Central memory CD4-positive, alpha-beta T cell (primary cell): ENCODE results near the gene PRKCZ.
"Not testable (repeated sequence)": the region's sequence is repeated elsewhere in the genome, so short reads cannot be mapped to it uniquely, and the experiment has no call there.

ENCODE experiments used
- DNase-seq: peaks from one replicate; pipeline ENCODE4 v3.0.0; 2022

The PRKCZ gene

DNA sequence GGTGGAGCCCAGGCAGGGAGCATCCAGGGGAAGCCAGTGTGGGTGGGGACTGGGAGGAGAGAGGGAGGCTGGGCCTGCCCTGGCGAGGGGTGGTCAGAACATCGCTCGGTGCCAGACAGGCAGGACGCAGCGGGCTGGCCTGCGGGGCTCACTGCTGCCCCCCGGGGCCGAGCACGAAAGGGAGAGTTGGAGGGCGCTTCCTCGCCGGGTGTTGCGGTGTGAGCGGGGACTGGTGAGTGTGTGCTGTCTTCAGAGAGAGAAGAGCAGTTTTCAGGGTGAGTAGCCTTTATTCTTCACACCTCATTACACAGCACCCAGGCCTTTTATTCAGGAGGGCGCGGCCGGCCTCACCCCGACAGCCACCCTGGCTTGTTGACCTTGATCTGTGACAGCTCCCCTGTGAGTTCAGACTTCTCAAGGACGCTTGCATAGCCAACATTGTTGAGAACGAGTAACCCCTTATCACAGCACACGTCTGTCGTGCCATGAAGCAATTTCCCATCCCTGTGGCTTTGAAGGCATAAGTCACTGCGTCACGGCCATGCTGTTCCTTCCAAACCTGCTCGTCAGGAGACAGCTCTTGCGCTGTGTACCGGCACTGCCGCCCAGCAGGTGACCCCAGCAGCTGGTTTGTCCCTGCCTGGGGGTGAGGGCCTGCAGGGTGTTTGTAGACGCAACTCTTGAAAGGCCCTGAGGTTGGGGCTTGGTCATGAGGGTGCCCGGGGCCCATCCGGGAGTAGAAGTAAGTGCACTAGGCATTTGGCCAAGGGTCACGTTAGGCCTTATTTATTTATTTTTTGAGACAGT is 54.6 kb downstream of the PRKCZ start:
- no peak for DNase-seq

DNA sequence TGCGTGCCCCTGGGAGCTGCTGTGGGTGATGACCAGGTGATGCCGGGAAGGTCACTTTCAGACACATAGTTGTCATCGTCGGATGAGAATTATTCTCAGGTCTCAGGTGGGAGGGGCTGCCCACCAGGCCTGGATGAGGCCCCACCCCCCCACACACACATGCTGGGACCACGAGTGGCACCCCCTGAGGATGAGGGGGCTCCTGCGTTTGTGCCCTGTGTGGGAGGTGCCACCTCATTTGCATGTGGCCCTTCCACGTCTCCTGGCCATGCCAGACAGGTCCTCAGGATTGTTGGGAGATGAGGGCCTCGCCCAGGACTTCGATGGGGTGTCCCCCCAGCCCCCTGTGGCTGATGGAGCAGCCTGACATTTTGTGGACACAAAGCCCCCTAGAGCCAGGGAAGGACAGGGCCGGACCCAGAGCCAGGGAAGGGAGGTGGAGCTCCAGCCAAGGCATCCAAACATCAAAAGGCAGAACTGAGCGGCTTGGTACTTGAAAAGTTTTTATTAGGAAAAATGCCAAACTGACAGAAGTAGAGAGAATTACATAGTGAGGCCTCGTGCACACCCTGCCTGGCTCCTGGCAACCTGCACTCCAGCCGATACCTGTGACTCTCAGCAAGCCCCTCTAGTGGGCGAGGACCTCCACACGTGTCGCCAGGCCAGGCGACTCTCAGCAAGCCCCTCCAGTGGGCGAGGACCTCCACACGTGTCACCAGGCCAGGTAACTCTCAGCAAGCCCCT is 55.7 kb downstream of the PRKCZ start:
- DNase-seq, result no peak

DNA sequence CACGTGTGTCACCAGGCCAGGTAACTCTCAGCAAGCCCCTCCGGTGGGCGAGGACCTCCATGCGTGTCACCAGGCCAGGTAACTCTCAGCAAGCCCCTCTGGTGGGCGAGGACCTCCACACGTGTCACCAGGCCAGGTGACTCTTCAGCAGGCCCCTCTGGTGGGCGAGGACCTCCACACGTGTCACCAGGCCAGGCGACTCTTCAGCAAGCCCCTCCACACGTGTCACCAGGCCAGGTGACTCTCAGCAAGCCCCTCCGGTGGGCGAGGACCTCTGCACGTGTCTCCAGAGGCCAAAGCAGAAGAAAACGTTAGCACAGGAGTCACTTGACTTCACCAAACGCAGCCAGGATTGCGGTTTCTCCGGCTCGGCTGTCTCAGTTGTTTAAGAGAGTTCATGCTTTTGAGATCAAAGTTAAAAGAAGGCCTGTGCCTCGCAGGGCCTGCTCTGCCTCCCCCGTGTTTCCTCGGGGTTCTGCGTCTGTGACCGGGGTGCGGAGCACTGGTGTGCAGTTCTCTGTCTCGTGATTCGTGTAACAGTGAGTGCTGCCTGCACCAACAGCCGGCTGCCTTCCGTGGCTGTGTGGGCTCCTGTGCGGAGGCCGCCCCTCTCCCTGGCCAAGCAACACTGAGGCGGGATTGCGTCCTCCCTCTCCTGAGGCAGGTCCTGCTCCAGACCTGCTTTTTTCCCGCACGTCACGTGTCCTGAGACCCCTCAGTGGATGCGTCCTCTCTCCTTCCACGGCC is 56.6 kb downstream of the PRKCZ start:
- DNase-seq, result no peak

DNA sequence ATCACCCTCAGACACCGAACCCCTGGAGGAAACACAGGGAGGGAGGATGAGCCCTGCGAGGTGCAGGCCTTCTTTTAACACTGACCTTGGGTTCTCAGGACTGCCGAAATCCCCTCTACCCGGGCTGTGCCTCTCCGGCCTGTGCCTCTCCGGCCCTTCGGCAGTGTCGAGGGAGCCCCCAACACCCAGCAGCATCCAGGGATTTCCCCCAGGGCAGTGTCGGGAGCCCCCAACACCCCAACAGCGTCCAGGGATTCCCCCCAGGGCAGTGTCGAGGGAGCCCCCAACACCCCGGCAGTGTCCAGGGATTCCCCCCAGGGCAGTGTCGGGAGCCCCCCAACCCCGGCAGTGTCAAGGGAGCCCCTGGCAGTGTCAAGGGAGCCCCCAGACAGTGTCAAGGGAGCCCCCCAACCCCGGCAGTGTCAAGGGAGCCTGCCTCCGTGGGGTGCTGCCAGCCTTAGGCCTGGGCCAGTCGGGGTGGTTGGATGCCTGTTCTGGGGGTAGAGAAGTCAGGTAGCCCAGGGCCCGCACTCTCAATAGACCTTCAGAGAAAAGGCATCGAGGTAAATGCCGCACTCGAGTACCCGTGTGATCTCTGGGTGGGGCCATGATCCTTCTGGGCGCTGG is 57.5 kb downstream of the PRKCZ start:
- no peak for DNase-seq

DNA sequence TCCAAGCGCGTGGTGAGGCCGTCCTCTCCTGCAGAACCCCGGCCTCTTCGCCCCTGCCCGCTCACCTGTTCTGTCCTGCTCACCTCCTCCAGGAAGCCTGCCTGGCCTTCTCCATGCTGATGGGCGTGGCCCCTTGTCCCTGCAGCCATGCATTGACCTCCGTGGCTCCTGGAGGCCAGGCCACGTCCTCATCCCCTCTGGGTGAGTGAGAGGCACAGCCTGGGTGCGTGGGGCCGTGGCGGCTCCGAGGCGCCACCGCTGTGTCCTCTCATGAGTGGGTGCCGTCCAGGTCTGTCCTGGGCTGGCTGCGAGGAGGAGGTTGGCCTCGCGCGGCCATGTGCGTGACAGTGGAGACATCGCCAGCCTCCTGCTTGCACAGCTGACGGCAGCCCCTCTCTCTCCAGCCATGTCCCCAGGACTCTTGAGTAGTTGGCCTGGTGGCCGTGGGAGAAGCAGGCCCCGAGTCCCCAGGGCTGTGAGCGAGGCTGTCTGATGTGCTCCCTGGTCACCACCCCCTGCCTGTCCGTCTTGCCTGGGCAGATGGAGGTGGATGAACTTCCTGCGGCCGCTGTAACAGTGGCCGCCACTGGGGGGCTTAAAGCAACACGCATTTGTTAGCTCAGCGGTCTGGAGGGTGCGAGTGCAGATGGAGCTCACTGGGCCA is 58.1 kb downstream of the PRKCZ start:
- no peak for DNase-seq

DNA sequence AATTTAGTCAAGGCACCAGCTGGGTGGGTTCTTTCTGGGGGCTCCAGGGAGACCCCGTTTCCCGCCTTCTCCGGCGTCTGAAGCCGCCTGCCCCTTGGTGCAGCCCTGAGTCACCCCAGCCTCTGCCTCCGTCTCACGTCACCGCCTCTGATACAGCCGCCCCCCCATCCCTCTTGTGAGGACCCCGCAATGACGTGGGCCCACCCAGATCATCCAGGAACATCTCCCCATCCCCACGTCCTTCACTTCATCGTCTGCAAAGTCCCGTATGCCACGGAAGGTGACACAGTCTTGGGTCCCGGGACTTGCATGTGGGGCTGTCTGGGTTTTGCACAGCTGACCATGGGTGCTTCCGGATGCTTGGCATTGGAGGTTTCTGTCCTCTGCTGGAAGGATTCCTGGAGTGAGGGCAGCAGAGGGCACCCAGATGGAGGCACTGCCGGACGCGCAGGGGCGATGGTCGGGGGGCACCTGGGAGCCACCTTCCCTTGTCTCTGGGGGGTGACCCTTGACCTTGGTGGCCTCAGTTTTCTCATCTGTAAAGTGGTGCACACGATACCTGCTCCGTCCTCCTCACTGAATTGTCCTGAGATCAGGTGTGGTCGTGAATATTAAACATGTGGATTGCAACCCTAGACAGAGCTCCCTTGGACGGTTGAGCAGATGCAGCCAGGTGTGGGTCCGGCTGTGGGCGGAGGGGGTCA is 58.8 kb downstream of the PRKCZ start:
- no peak for DNase-seq

DNA sequence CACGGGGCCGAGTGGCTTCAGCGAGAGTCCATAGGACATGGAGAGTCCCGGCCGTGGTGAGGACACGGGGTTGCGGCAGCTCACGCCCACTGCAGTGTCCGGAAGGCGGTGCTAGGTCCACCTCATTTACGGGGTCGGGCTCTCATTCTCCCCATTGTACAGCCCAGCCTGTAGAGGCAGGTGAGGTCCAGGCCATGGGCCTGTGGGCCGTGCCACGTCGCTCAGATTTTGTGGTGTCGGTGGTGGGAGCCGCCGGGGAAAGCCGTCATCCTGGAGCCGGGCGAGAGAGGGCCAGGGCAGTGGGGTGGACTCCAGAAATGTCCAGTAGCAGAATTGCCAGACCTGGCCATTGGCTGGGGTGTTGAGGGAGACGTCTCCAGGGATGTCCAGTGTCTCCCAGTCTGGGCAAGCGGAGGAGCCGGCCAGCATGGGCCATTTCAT is 59.4 kb downstream of the PRKCZ start:
- no peak for DNase-seq

DNA sequence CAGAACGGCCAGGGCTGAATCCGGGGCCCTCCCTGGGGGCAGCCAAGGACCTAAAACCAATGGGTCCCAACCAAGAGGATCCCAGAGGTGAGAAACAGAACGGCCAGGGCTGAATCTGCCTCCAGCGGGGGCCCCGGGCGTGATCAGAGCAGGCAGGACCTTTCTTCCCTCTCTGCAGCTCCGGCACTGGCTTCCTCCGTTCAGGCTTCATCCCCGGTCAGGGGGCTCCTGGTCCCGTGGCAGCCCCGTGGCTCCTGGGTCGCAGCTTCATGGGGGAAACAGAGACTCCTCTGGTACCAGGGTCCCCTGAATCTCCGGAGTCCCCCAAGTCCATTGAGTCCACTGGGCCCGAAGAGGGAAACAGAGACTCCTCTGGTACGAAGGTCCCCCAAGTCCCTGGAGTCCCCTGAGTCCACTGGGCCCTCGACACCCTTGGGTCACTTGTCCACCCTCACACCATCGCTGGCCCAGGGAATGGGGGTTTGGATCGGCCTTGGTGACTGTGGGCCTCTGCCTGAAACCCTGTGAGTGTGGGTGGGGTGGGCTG is 60.1 kb downstream of the PRKCZ start:
- no peak for DNase-seq

DNA sequence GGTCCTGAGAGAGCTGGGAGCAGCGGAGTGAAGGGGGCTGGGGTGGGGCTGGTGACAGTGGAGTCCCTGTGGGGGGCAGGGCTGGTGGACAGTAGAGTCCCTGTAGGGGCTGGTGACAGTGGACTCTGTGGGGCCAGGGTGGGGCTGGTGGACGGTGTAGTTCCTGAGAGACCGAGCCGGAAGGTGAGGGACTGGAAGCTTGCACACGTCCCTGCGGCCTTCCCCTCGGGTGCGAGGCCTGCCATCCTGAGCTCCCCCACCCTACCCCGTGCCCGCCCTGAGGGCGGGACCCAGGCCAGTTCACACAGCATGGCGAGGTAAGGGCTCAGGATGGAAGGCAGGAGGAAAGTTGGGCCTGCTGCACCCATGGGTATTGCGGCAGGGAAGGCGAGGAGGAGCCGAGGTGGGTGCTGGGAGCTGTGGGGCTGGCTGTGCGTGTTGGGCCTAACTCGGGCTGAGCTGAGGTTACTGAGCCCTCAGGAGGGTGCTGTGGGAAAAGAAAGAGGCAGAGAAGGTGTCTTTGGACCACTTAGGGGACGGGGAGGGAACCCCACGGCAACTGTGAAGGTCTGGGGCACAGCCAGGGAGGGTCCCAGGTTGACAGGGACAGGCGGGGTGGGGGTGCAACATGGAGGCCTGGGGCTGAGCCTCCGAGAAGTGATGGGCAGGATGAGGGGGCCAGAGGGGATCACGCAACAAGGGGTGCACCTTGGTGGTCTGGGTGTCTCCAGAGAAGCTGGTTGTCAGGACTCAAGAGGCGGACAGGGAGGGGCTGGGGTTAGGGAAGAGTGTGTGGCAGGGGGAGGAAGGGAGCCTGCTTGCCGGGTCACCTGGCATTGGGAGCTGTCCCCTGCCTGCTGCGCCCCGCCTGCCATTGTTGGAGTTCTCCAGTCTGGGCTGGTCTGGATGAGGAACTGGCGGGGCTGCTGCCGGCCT is 60.8 kb downstream of the PRKCZ start:
- DNase-seq, result no peak

DNA sequence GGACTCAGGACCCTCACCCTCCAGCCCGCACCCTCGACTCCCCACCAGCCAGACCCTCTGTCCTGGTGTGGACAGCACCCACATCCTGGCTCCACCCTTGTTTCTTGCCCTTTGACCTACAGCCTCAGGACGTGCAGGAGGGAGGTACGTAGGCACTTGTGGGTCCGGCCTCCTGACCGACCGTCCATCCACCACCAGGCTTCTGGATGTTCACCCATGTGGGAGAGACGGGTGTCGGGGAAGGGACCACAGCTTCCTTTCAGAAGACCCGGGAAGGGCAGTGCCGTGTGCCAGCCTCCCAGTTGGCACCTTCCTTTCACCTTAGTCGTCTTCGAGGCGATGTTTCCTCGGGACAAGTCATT is 61.4 kb downstream of the PRKCZ start:
- DNase-seq, result no peak

DNA sequence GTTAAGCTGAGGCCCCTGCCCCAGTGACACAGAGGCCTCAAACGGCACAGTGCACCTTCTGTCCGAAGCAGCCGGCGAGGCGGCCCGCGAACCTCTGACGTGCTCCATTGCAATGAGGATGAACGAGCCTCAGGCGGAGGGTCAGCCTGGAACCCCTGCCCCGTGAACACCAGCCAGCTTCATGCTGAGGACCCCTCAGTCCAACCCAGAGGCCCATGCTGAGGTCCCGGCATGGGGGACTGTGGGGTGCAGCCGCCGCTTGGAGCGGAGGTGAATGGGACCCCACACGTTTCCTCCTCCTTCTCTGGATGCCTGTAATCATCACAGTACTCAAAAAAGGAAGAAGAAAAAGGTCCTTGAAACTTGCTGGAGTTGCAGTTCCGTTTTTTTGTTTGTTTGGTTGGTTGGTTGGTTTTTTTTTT is 62.1 kb downstream of the PRKCZ start:
- DNase-seq, result no peak

DNA sequence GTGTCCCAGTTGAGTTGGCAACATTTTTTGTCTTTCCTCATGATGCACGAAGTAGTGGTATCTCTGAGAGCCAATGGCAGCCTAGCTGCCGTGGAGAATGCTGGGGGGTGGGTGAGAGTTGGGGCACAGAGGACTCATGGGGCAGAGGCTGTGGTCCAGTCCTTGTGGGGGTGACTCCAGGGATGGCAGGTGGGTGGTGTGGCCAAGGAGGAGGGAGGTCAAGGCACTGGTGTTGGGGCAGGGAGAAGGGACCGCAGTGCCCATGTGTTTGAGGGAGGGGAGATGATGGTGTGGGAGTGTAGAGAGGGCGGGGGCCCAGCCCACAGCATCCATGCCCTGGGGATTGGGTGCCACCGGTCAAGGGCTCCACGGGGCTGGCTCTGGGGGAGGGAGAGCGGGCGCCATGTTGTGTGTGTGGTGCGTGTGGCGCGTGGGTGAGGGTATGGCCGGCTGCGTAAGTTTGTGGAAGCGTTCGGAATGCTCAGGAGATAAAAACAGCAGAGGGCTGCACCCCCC is 63.5 kb downstream of the PRKCZ start:
- no peak for DNase-seq

DNA sequence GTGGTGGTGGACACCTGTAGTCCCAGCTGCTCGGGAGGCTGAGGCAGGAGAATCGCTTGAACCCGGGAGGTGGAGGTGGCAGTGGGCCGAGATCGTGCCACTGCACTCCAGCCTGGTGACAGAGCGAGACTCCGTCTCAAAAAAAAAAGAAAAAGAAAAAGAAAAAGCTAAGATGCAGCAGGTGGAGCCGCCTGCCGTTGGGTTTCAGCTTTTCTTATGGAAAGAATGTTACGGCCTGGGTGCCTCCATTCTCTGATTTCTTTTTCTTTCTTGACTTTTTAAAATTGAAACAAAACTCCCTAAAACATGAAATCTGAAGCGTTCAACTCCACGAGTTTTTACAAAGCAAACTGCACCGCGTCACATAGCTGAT is 64.4 kb downstream of the PRKCZ start:
- not testable (repeated sequence) for DNase-seq

DNA sequence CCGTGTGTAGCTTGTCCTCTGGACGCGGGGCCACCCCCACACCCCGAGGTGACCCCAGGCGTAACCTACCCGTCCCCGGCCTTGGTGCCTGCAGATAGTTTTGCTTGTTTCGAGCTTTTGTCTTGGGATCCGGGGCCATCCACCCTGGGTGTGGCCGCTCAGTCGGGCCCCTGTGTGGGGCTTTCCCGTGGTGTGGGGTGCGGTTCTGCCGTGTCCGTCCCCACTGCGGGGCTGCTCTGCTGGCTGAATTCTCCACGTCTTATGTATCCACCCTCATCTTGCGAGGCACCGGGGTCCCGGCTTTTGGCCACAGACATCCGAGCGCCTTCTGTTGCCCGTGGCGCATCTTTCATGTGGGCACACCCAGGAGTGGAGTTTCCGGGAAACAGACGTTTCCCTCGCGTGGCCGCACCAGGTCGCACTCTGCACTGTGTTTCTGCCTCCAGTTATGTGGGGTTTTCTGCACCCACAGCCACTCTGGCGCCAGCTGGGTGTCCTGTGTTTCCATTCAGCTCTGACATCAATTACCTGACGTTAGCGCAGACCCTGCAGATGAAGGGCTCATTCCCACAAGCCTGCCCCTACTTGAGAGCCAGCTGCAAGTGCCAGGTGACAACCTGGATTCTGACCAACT is 64.9 kb downstream of the PRKCZ start:
- DNase-seq, result no peak

DNA sequence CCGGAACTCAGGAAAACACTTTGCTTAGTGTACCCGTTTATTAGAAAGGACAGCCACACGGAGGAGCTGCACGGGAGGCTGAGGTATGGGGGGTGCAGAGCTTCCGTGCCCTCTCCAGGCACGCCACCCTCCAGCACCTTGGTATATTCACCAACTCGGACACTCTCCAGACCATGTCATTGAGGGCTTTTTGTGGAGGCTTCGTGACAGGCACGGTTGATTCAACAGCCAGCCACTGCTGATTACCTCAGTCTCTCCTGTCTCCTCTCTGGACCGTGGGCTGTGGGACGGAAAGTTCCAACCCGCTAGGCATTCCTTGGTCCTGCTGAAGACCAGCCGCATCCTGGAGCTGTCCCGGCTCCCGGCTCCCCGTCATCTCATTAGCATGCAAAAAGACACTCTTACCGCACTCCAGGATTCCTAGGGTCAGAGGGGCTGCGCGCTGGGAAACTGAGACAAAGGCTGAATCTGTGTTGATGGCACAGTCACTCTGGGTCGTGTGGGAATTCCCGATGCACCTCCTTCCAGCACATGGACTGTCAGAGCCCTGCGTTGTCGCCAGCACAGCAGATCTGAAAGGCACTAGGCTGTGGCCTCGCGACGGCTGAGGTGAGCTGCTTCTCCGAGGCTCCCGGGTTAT is 65.6 kb downstream of the PRKCZ start:
- no peak for DNase-seq

DNA sequence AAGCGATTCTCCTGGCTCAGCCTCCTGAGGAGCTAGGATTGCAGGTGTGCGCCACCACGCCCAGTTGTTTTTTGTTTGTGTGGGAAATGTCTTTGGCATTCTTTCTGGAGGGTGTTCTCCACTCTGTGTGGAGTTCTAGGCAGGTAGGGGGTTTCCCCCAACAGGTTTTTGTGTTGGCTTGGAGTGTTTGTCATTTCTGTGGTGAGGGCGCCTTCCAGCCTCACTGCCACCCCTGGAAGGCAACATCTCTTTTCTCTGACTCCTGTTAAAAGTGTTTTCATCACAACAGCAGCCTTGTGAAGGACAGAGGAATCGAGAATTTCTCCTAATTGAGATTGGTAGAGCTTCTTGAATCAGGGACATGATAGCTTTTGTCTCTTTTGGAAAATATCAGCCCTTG is 69.7 kb downstream of the PRKCZ start:
- no peak for DNase-seq

DNA sequence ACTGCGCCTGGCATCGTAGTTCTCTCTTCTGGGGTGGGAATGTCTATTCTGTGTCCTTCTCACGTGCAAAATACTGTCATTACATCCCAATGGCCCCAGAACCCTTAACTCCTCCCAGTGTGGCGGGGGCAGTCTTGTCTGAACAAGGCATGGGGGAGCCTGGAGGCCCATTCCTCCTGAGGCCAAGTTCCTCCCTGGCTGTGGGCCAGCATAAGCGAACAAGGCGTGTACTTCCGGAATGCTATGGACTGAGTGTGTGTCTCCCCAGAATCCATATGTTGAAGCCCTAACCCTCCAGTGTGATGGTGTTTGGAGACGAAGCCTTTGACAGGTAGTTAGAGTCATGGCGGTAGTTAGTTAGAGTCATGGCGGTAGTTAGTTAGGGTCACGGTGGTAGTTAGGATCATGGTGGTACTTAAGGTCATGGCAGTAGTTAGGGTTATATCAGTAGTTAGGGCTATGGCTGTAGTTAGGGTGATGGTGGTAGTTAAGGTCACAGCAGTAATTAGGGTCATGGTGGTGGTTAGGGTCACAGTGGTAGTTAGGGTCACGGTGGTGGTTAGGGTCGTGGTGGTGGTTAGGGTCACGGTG is 71.0 kb downstream of the PRKCZ start:
- no peak for DNase-seq

DNA sequence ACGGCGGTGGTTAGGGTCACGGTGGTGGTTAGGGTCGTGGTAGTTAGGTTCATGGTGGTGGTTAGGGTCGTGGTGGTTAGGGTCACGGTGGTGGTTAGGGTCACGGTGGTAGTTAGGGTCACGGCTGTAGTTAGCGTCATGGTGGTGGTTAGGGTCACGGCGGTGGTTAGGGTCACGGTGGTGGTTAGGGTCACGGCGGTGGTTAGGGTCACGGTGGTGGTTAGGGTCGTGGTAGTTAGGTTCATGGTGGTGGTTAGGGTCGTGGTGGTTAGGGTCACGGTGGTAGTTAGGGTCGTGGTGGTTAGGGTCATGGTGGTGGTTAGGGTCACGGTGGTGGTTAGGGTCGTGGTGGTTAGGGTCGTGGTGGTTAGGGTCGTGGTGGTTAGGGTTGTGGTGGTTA is 71.6 kb downstream of the PRKCZ start:
- not testable (repeated sequence) for DNase-seq
